ENCODE data around the gene IDH2. TPM values are rescaled to one million over a fixed set of nuclear protein-coding genes. Genes with fewer than 3 reads are reported as not detected.

IDH2 gene
- total and polyA plus RNA-seq, 10 of the 15 experiments (the other 5 are each of a cell fraction or from before 2014, with no cell fraction given), result 2.3 to 358 (median 242) TPM

DNA sequence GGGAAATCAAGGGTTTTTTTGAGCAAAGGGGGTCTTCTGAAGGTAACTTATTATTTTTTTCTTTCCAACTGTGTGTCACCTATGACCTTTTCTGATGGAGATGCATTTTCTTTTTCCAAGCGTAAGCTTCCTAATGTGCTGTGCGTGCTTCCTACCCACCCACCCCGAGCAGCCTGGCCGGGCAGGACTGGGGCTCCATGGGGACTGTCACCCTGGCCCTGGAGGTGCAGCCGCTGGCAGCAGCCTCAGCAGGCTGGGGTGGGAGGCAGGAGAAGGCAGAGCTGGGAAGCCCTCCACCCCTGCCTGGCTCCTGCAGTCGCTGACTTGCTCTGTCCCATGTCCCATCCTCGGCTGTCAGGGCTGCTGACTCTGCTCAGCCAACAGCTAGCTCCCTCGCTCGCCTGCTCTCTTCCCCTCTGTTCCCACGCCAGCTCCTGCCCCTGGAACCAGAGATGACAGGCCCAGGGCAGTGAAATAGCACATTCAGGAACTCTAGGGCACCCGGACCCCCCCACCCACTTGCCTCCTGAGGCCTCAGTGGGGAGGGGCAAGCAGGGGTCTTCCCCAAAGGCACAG is 21.4 kb downstream of the IDH2 start:
- Histone ChIP-seq H3K9me3 (replicated peaks; ENCODE audit: control insufficient read depth, insufficient read depth, low read length) (no peaks in the 10 kb centered on the region), H4K20me1 (ENCODE audit: control insufficient read depth, insufficient read depth) (no peaks in the 10 kb centered on the region), H3K4me3 (no peak overlapping the region), H2AFZ (ENCODE audit: control insufficient read depth, low read depth, low read length) (no peak overlapping the region), H3K4me1 (ENCODE audit: control insufficient read depth, insufficient read depth, low read length) (no peaks in the 10 kb centered on the region), H3K36me3 (ENCODE audit: control insufficient read depth in 2 of 2, insufficient read depth in 2 of 2, low read length in 1 of 2) (peaks cover 22 to 31% of the 10 kb centered on the region in 2 experiments), H3K27ac (ENCODE audit: control insufficient read depth, insufficient read depth) (no peak overlapping the region), H3K79me2 (ENCODE audit: control insufficient read depth, insufficient read depth, low read length) (no peaks in the 10 kb centered on the region), H3K4me2 (ENCODE audit: control insufficient read depth, insufficient read depth) (no peak overlapping the region), H3K9ac (ENCODE audit: control insufficient read depth, insufficient read depth, low read length) (no peak overlapping the region), H3K27me3 (replicated peaks in 1 of 2; ENCODE audit: control insufficient read depth in 2 of 2, insufficient read depth in 2 of 2, low read length in 1 of 2) (no peaks in the 10 kb centered on the region)
- RAD21 ChIA-PET (ENCODE audit: unreplicated experiment), result no interaction called here
- no peak for ATAC-seq
- CTCF ChIA-PET, result interaction anchor here (1.1 kb wide), 1 partner anchor 11 kb away, joined by 3 read pairs; no protein-coding TSS in a partner anchor
- SMC1A ChIA-PET (ENCODE audit: uncharacterized antibody, unreplicated experiment), result interaction anchor here (1.2 kb wide), 1 partner anchor 9 kb away, joined by 3 read pairs; no protein-coding TSS in a partner anchor
- WGBS (ENCODE audit: insufficient coverage, insufficient replicate concordance, low lambda C conversion rate, missing lambda C conversion rate), result 84% methylated on average over 11 of the region's 11 CpGs
- in situ Hi-C loops (cut with MboI) (no loop called here), intact Hi-C loops (cut with micrococcal nuclease; ENCODE audit: unreplicated experiment) (loop anchor here (10.0 kb wide), 1 partner anchor 316 kb away; no protein-coding TSS in a partner anchor)
- no peak for FAIRE-seq
- DNase-seq (ENCODE audit: low read depth, low spot score), result no peak
- BruUV-seq (replicated peaks), result no TSS peak
- no peak for TF ChIP-seq NFXL1 (IDR thresholded peaks at IDR 0.05; ENCODE audit: borderline replicate concordance)
- TF ChIP-seq MTA2 (IDR thresholded peaks at IDR 0.05; ENCODE audit: low read depth), result no peak
- no peak for TF ChIP-seq NR2F1 (conservative IDR thresholded peaks at IDR 0.05)
- TF ChIP-seq SRF (IDR thresholded peaks at IDR 0.05; ENCODE audit: low read depth in 2 of 2, low read length in 2 of 2), result no peak
- no peak for TF ChIP-seq BMI1 (IDR thresholded peaks at IDR 0.05; ENCODE audit: borderline replicate concordance)
- TF ChIP-seq, protein P1, sequence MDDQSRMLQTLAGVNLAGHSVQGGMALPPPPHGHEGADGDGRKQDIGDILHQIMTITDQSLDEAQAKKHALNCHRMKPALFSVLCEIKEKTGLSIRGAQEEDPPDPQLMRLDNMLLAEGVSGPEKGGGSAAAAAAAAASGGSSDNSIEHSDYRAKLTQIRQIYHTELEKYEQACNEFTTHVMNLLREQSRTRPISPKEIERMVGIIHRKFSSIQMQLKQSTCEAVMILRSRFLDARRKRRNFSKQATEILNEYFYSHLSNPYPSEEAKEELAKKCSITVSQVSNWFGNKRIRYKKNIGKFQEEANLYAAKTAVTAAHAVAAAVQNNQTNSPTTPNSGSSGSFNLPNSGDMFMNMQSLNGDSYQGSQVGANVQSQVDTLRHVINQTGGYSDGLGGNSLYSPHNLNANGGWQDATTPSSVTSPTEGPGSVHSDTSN (IDR thresholded peaks at IDR 0.05; ENCODE audit: insufficient replicate concordance, low read depth, low read length), result no peak
- TF ChIP-seq, protein P2, sequence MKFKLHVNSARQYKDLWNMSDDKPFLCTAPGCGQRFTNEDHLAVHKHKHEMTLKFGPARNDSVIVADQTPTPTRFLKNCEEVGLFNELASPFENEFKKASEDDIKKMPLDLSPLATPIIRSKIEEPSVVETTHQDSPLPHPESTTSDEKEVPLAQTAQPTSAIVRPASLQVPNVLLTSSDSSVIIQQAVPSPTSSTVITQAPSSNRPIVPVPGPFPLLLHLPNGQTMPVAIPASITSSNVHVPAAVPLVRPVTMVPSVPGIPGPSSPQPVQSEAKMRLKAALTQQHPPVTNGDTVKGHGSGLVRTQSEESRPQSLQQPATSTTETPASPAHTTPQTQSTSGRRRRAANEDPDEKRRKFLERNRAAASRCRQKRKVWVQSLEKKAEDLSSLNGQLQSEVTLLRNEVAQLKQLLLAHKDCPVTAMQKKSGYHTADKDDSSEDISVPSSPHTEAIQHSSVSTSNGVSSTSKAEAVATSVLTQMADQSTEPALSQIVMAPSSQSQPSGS (IDR thresholded peaks at IDR 0.05; ENCODE audit: low read length), result no peak
- no peak for TF ChIP-seq ZNF622 (IDR thresholded peaks at IDR 0.05)
- TF ChIP-seq HDAC2 (IDR thresholded peaks at IDR 0.05), result no peak
- no peak for TF ChIP-seq NRF1 (conservative IDR thresholded peaks at IDR 0.05; ENCODE audit: low read depth, low read length)
- no peak for TF ChIP-seq EGR1 (IDR thresholded peaks at IDR 0.05; ENCODE audit: borderline replicate concordance in 1 of 2, low read depth in 2 of 2, low read length in 2 of 2)
- no peak for TF ChIP-seq TCF12 (IDR thresholded peaks at IDR 0.05; ENCODE audit: low read depth, low read length)
- TF ChIP-seq, protein P3, sequence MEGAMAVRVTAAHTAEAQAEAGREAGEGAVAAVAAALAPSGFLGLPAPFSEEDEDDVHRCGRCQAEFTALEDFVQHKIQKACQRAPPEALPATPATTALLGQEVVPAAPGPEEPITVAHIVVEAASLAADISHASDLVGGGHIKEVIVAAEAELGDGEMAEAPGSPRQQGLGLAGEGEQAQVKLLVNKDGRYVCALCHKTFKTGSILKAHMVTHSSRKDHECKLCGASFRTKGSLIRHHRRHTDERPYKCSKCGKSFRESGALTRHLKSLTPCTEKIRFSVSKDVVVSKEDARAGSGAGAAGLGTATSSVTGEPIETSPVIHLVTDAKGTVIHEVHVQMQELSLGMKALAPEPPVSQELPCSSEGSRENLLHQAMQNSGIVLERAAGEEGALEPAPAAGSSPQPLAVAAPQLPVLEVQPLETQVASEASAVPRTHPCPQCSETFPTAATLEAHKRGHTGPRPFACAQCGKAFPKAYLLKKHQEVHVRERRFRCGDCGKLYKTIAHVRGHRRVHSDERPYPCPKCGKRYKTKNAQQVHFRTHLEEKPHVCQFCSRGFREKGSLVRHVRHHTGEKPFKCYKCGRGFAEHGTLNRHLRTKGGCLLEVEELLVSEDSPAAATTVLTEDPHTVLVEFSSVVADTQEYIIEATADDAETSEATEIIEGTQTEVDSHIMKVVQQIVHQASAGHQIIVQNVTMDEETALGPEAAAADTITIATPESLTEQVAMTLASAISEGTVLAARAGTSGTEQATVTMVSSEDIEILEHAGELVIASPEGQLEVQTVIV (IDR thresholded peaks at IDR 0.05; ENCODE audit: borderline replicate concordance, partially characterized antibody), result no peak
- no peak for TF ChIP-seq CHD4 (IDR thresholded peaks at IDR 0.05)
- TF ChIP-seq SREBF1 (IDR thresholded peaks at IDR 0.05; ENCODE audit: low read length), result no peak
- POLR2A ChIA-PET, result no interaction called here

Measured in GM12878 (cell line).